GM19438 (cell line): ENCODE results near the gene AIP.

Source experiments
- ATAC-seq: cut with Tn5 transposase; IDR thresholded peaks from one replicate; pipeline ENCODE4 v1.9.1; 2021; ENCODE audit warnings: low read depth; ENCODE audit not compliant: unreplicated experiment

The AIP gene

DNA sequence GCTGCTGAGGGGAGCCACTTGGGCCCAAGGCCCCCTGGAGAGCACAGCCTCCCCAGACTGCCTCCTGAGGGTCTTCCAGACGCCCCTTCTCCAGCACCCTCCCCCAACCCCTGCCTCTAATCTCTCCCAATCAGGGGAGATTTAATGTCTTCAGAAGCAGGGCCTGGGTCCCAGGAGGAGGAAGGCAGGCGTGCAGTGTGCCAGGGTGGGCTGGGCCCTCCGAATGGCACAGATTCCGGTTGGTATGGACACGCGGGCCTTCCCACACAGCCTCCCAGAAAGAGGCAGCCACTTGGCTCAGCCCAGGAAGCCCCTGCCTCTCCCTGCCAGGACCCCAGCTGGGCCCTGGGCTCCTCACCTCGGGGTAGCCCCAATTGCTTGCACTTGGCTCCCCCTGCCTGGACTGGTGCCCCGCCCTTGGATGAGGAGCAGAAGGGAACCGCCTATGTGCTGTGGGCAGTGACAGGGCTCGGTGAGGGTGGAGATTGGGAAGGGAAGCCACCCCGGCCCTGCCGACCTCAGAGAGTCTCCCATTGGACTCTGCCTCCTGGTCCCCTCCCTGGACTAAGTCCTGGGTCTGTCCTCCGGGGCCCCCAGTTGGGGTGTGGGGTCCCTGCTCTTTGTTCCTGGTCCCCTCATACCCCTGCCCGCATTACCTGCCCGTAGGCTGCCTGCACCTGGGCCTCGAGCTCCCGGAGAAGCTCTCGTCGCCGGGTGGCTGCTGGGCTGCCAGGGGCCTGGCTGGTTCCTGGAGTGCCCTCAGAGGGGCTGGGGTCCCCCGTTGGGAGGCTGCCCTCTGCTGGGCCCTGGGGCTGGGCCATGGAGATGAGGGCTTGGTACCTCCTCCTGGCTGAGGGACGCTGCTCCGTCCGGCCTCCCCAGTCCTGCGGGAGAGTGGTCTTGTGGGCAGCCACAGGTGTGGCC is 41.0 kb downstream of the AIP start:
- no peak for ATAC-seq

DNA sequence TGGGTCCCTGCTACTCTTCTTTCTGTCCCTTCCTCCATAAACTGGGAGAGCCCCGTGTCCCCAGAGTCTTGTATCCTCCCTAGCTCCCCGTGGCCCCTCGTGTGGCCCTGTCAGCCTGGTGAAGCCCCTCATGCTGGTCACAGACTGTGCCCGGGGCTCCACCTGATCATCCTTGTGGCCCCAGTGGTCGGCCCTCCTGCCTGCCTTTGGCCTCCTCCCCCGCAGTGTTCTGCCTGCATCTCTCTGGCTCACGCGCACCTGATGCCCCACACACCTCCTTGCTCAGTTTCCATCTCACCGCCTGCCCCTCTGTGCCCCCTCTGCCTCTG is 41.6 kb downstream of the AIP start:
- no peak for ATAC-seq

DNA sequence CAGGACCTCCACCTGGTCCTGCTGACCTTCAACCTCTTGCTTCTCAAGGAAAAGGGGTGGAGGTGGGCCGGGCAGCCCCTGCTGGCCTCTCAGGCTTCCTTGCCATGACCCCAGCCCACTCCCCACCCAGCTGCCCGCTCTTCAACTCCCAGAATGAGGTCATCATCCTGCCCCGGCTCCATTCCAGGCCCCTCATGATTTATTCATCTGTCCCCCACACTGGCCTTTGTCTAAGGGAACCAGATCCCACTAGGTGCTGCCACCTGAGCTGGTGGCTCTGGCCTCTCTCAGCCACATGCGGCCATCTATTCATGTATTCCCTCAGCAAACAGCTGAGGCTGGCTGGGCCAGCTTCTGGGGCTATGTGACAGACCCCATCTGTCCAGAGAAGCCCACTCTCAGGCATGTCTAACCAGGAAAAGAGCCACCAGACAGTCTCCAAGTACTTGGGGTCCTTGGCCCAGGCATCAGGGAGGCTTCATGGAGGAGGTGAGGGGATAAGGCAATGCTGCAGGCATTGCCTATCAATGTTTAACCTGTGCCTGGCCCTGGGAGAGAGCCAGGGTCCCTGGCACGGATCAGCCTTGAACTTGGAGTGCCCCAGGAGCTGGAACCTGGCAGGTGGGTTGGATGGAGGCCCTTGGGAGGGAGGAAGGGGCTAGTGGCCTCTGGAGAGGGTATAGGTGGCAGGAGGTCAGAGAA is 42.6 kb downstream of the AIP start:
- no peak for ATAC-seq

DNA sequence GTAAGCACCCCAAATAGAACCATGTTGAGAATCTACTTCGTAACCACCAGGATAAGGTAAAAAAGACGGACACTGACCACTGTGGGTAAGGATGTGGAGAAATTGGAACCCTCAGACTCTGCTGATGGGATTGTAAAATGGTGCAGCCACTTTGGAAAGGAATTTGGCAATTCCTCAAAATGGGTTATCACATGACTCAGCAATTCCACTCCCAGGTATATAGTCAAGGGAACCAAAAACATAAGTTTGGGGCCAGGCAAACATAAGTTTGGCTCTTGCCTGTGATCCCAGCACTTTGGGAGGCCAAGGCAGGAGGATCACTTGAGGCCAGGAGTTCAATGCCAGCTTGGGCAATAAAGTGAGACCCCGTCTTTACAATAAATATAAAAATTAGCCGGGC is 45.5 kb downstream of the AIP start:
- ATAC-seq: no peak

DNA sequence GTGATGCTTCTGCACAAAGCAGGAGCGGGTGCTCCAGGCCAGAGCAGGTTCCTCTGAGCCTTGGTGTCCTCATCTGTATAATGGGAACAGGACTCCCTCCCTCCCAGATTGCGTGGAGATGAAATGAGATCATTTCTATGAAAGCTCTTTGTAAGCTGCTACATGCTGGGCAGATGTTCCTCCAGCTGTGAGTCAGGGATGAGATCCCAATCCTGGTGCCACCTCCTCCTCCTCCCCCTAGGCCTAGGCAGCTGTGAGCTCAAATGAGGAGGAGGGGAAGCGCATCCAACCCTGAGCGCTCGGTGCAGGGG is 47.4 kb downstream of the AIP start:
- ATAC-seq: no peak

DNA sequence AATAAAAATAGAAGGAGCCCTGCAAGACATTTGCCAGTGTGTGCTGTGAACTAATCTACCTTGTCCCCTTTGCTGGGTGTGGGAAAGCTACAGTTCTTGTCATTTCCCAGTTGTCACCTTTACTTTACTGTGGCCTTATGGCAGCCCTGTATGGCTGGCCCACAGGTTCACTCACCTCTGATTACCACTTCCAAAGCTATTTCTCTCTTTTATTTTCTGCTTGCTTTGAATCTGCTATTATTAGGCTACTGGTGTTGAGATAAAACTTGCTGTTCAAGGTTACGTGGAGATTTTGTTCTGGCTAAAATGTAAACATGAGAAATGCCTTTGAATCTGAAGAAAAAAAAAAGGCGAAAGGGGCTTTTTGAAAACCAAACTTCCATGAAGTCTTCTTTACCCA is 50.1 kb downstream of the AIP start:
- no peak for ATAC-seq

DNA sequence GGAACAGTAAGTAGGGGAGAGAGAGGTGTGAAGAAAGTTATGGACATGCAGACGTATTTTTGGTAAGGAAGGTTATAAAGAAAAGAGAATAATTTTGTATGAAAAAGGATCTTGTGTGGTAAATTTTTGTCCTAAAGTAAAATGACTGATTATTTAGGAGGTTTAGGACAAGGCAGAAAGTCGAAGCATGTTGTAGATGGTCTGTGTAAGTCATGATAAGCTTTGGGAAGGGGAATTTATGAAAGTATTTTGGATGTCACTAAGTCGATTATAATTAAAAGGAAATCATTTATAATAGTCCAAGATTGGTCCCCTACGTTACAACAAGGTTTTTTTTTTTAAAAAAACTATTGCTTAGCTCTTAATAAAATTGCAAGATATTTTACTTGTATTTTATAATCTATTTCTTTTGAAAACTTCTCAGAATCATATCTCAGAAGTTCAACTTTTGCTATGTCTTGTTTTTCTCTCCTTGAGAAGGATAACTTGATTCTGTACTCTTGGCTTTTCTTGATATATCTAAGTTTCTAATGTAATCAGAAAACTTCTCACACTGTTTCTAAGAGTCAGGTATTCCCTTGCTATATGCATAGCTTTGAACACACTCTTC is 51.3 kb downstream of the AIP start:
- no peak for ATAC-seq

DNA sequence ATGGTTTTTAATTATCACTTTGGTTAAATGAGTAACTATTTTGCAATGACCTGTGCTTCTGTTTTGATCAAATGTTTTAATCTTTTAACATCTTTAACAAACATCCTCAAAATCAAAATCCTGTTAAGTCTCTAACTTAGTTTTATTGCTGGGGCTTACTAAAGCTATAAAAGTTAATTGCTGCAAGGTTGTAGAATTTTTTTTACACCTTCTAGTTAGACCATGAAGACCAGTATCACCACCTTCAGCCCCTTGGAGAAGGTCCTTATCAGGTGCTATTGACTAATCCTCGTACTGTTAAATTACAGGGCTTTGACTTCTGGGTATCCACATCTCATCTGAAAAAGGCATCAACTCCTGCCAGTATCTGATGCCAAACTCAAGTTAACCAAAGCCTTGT is 52.7 kb downstream of the AIP start:
- ATAC-seq: no peak

DNA sequence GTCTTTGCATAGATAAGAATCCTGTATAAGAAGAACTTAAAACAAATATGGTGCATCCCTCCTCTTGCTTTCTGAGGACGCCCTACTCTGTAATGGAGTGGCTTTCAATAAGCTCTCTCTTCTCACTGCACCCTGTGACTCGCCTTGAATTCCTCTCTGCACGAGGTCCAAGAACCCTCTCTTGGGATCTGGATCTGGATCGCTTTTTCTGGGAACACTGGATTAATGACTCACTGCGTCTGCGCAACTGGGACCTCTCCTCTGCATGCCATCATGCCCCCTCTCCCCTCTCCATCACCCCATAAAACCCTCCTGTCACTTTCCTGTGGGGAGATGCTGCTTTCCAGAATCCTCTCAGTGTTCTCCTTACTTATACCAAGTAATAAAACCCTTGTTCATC is 55.5 kb downstream of the AIP start:
- no peak for ATAC-seq

DNA sequence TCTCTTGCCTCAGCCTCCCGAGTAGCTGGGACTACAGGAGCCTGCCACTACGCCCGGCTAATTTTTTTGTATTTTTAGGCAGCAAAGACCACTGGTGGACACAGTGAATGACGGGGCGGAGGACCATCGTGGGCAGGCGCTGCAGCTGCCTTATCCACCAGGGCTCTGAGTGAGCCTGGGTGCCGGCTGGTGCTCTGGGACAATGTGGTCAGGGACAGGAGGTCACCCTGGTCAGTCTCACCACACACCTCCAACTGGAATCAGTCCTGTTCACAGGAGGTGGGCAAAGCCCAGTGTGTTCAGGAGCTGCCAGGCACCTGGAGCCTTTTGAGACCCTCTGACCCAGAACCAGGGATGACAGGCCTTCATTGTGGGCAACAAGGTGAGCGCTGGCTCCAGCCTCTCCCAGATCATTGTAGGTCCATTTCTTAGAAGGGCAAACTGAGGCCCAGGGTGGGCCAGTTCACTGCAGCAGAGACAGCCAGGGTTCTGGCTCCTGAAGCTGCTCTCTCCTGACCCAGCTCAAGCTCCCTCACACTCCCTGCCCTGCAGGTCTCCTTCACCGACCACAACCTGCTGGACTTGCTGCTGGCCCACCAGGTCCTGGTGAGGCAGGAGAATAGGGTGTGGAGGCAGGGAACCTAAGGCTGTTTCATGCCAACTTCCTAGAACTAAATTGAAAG is 56.1 kb downstream of the AIP start:
- ATAC-seq: no peak

DNA sequence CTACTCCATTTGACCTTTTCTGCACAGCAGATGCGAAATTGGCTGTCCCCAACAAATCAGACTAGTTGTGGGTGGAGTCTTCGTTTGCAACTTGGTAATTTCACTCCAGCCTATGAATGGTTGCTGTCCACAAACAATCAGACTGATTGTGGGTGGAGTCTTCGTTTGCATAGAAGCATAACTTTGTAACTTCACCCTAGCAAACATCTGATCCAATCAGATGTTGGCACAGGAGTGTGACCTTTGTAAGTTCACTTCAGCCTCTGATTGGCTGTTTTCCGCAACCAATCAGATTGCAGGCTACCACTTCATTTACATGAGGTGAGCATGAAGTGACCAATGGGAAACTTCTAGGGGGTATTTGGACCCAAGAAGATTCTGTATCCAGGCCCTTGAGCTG is 56.7 kb downstream of the AIP start:
- no peak for ATAC-seq
